GM12801 (cell line): ENCODE measurements around the gene PYCR2.

Source experiments
- TF ChIP-seq, protein P1 (sequence below): IDR thresholded peaks from one replicate; pipeline ENCODE4 v1.5.1; 2011; ENCODE audit warnings: control low read depth; ENCODE audit not compliant: insufficient read length; ENCODE audit errors: extremely low read depth

Gene PYCR2

DNA sequence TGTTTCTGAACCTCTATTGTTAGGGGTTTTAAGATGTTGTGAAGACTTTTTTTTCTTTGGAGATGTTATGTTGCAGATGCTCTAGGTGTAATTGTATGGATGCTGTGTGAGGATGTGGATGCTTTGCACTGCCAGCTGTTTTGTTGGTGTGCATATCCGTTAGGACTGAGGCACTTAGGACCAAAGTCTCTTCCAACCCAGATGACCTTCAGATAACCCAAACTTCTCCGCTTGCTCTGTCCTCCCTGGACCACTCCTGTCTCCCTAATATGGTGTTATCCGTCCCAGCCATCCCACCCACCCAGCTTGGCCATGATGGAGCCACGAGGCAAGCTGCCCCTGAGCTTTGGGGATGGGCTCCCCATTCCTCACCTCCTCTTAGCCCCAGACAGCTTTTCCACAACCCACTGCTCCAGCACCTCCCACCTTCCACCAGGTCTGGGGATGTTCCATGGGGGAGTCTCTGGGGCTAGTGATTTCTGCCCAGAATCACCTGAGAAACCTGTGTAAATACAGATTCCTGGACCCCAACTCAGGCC is 22.1 kb upstream of the PYCR2 start:
- TF ChIP-seq, protein P1, sequence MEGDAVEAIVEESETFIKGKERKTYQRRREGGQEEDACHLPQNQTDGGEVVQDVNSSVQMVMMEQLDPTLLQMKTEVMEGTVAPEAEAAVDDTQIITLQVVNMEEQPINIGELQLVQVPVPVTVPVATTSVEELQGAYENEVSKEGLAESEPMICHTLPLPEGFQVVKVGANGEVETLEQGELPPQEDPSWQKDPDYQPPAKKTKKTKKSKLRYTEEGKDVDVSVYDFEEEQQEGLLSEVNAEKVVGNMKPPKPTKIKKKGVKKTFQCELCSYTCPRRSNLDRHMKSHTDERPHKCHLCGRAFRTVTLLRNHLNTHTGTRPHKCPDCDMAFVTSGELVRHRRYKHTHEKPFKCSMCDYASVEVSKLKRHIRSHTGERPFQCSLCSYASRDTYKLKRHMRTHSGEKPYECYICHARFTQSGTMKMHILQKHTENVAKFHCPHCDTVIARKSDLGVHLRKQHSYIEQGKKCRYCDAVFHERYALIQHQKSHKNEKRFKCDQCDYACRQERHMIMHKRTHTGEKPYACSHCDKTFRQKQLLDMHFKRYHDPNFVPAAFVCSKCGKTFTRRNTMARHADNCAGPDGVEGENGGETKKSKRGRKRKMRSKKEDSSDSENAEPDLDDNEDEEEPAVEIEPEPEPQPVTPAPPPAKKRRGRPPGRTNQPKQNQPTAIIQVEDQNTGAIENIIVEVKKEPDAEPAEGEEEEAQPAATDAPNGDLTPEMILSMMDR: no peak

DNA sequence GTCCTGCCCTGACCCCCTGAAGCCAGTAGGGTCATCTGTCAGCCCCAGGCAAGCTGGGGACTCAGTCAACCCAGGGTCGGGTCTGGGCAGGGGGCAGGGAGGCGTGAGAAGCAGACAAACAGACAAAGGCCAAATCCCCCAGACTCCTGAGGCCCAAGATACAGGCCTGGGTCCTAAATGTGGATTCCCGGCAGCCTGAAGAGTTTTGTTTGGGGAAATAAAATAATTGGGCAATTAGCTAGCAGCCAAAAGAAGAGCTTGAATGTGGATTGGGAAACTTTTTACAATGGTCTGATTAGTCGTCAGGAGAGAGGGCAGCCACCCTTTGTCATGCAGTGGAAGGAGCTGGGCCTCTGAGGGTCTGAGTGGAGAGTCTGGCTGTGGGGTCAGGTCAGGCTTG is 21.5 kb upstream of the PYCR2 start:
- TF ChIP-seq, protein P1: no peak

DNA sequence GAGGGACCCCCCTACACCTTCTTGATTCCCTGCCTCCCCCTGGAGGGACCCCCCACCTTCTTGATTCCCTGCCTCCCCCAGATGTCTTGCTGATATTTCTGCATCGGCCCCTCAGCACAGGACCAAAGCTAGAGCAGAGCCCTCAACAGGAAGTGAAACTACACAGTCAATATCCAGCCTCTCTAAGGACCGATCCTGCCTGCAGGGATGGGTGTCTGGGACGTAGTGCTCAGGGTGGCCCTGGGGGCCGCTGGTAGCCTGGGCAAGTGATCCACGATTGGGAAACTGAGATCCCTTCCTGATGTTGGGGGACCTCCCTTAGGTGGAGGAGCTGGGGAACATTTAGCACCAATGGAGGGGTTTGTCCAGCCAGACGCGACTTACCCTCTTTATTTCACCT is 20.9 kb upstream of the PYCR2 start:
- TF ChIP-seq, protein P1: no peak

DNA sequence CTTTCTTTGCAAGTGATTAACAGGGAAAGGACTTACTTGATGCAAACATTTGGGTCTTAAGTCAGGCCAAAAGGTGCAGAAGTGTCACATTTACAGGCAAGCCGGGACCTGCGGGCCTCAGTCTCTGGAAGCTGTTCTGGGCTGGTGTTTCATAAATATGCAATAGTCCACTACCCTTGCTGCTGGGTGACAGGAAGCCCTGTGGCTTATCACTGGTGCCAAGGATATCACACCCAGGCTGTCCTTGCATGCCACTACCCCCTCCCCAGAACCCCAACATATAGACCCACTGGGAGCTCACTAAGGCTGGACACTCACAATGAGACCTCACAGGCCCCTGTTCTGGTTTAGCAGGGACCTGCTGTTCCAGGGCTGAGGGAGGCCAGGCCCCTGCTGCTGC is 20.3 kb upstream of the PYCR2 start:
- TF ChIP-seq, protein P1: no peak

DNA sequence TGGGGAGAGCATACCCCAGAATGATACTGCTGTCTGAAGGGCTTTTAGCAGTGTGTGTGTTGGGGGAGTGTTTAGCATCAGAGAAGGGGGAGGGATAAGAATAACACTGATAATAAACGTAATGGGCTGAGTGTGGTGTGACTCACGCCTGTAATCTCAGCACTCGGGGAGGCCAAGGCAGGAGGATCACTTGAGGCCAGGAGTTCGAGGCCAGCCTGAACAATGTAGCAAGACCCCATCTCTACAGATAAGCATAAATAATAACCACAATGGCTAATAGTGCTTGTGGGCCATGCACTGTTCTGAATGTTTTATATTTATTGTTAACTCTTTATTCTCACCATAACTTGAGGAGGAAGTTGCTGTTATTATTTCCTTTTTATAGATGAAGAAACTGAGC is 19.5 kb upstream of the PYCR2 start:
- TF ChIP-seq, protein P1: no peak

DNA sequence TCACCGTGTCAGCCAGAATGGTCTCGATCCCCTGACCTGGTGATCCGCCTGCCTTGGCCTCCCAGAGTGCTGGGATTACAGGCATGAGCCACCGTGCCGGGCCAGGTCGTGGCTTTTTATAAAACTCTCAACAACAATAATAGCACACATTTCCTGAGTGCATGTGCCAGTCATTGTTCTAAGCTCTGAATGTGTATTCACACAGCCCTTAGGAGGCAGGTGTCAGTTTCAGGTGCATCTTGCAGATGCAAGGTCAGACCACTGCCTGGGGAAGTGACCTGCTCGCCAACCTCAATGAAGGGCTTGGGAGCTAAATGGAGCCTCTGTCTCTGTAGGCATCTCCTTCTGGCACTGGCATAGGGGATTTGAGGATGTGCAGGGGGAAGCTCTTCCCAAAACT is 18.5 kb upstream of the PYCR2 start:
- TF ChIP-seq, protein P1: no peak

DNA sequence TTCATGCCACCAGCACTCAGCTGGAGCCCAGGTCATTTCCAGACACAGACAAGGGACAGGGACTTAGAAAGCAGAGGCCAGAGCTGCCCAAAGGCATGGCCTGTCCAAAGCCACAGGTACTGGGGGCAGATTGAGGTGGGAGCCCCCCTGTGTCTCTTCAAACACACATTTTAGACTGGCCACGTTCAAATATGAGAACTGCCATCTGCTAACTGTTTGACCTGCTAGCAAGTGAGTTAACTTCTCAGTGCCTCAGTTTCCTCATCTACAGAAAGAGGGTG is 17.8 kb upstream of the PYCR2 start:
- TF ChIP-seq, protein P1: no peak

DNA sequence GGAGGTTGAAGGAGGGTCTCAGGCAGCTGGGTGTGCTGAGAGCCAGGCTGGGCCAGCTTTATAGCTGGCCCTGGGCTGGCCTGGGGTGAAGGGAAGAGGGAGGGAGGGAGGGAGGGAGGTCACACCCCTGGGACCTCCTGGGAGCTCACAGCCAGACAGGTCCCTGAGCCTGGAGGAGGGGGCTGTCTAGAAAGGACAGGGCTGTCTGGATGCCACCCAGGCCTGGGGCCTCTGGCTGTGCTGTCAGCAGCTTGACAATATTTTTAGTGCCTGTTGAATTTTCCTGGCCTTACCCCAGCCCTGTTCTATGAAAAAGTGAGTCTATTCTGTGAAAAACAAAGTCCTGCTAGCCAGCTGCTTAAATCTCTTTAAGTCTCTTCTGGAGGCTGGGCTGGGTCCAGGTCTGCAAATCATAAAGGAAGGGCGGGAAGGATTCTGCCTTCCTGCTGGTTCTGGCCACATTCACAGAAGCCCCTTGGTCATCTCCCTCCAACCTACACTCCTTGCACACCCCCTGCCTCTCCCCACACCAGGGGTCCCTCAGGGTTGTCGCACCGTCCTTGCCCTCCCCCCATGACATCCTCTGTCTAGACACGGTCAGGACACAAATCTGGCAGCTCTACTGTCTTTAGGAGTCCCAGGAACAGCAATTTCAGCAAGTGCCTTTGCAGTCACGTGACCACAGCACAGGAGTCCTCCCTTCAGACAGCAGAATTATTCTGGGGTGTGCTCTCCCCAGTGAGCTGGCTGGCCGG is 17.3 kb upstream of the PYCR2 start, which contains the start of gene LEFTY2:
Gene LEFTY2, minus strand, starts transcription at position 34 of the 755 bp plus-strand sequence. CDS start 80 bp downstream, outside the sequence.
- TF ChIP-seq, protein P1: no peak
